Measurements from ENCODE around the gene VAPB.

The VAPB gene

DNA sequence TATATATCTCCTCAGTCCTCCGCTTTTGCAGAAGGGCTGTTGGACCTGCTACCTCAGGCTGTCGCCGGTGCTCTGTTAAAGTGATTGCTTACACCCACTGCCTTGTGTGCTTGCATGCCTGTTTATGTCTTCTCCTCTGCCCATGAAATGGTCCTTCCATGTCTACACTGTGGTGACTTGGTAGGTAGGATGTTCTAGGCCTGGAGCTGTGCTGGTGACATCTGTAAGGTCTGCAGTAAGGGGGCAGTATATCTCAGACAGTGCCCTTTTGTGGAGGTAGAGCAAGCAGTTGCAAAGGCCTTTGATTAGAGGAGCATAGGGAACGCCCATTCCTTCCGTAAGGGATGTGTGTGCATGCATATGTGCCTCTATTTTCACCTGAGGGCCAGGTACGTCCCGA lies 40.3 kb downstream of the VAPB start:
- no peak for ATAC-seq
- no peak for TF ChIP-seq OSR1 (CRISPR knock-in tag; IDR thresholded peaks at IDR 0.05)
- TF ChIP-seq TCF4 (CRISPR knock-in tag; IDR thresholded peaks at IDR 0.05; ENCODE audit: borderline replicate concordance), result no peak
- TF ChIP-seq ZC3H10 (CRISPR knock-in tag; IDR thresholded peaks at IDR 0.05), result no peak
- no peak for TF ChIP-seq SNAI2 (CRISPR knock-in tag; IDR thresholded peaks at IDR 0.05)
- TF ChIP-seq, protein P1, sequence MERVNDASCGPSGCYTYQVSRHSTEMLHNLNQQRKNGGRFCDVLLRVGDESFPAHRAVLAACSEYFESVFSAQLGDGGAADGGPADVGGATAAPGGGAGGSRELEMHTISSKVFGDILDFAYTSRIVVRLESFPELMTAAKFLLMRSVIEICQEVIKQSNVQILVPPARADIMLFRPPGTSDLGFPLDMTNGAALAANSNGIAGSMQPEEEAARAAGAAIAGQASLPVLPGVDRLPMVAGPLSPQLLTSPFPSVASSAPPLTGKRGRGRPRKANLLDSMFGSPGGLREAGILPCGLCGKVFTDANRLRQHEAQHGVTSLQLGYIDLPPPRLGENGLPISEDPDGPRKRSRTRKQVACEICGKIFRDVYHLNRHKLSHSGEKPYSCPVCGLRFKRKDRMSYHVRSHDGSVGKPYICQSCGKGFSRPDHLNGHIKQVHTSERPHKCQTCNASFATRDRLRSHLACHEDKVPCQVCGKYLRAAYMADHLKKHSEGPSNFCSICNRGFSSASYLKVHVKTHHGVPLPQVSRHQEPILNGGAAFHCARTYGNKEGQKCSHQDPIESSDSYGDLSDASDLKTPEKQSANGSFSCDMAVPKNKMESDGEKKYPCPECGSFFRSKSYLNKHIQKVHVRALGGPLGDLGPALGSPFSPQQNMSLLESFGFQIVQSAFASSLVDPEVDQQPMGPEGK (CRISPR knock-in tag; IDR thresholded peaks at IDR 0.05; ENCODE audit: borderline replicate concordance), result no peak
- TF ChIP-seq CSDC2 (CRISPR knock-in tag; IDR thresholded peaks at IDR 0.05), result no peak
- no peak for TF ChIP-seq PPARA (CRISPR knock-in tag; IDR thresholded peaks at IDR 0.05; ENCODE audit: borderline replicate concordance)
- no peak for TF ChIP-seq ZNF565 (CRISPR knock-in tag; conservative IDR thresholded peaks at IDR 0.05; ENCODE audit: low read depth)
- no peak for TF ChIP-seq ZFP30 (CRISPR knock-in tag; IDR thresholded peaks at IDR 0.05)
- no peak for TF ChIP-seq RARB (CRISPR knock-in tag; IDR thresholded peaks at IDR 0.05)
- TF ChIP-seq BACH2 (CRISPR knock-in tag; IDR thresholded peaks at IDR 0.05; ENCODE audit: borderline replicate concordance), result no peak
- TF ChIP-seq, protein P2, sequence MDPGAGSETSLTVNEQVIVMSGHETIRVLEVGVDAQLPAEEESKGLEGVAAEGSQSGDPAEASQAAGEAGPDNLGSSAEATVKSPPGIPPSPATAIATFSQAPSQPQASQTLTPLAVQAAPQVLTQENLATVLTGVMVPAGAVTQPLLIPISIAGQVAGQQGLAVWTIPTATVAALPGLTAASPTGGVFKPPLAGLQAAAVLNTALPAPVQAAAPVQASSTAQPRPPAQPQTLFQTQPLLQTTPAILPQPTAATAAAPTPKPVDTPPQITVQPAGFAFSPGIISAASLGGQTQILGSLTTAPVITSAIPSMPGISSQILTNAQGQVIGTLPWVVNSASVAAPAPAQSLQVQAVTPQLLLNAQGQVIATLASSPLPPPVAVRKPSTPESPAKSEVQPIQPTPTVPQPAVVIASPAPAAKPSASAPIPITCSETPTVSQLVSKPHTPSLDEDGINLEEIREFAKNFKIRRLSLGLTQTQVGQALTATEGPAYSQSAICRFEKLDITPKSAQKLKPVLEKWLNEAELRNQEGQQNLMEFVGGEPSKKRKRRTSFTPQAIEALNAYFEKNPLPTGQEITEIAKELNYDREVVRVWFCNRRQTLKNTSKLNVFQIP (CRISPR knock-in tag; IDR thresholded peaks at IDR 0.05; ENCODE audit: borderline replicate concordance, low read depth), result no peak
- TF ChIP-seq ARNTL (CRISPR knock-in tag; IDR thresholded peaks at IDR 0.05; ENCODE audit: borderline replicate concordance, low read depth), result no peak

DNA sequence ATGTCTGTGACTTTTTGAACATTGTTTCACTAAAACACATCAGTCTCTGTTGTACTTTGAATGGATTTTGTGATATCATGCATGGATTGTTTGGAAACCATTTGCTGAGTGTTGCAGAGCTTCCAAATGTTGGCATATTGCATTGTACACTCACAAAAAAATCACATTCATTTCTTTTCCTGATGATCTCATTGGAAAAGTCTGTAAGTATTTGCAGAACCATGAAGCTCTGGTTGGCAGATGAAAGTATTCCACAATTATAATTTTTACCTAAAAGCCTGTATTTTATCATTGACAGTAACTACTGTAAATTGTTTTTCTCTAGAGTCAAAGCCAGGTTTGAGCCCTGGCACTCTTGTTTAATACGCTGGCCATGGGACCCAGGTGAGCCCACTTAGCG lies 42.1 kb downstream of the VAPB start:
- TF ChIP-seq CSDC2 (CRISPR knock-in tag; IDR thresholded peaks at IDR 0.05), result no peak
- TF ChIP-seq, protein P2 (CRISPR knock-in tag; IDR thresholded peaks at IDR 0.05; ENCODE audit: borderline replicate concordance, low read depth), result no peak
- peak; percentile 55 for TF ChIP-seq ISL1 (CRISPR knock-in tag; IDR thresholded peaks at IDR 0.05)
- ATAC-seq, result peak; percentile 39

DNA sequence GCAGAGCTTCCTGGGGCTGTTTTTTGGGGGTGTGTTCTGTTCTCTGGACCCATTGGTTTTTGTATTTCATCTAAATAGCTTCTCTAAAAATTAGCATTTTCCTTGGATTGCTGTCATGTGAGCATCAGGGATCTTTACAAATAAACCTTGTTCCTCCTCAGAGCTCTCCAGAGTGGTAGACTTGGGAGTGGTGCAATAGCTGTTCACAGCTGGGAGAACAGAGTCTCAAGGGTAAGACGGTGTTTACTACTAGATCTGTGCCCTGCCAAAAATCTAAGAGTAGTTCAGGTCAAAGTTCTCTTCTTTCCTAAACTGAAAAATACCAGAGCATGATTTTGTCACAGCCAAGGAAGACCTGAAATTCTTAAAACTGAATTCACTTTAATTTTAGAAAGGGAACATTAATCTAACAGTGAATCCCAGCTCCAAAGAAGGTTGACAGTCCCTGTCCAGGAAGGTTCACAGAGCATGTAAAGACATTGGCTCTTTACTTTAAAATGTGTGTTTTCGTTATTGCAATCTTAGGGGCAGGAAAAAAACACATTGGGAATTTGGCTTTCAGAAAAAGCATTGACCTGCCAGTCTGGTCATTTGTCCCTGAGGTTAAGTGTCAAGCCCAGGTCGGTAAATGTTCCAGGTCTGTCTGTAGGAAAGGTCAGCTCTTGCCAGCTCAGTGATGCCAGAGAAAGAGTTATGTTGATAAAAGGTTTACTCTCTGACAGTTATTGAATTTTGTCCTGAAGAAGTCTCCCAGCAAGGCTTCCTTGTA lies 43.3 kb downstream of the VAPB start:
- TF ChIP-seq BACH2 (CRISPR knock-in tag; IDR thresholded peaks at IDR 0.05; ENCODE audit: borderline replicate concordance), result no peak
- TF ChIP-seq GLIS3 (CRISPR knock-in tag; IDR thresholded peaks at IDR 0.05), result no peak
- TF ChIP-seq, protein P3, sequence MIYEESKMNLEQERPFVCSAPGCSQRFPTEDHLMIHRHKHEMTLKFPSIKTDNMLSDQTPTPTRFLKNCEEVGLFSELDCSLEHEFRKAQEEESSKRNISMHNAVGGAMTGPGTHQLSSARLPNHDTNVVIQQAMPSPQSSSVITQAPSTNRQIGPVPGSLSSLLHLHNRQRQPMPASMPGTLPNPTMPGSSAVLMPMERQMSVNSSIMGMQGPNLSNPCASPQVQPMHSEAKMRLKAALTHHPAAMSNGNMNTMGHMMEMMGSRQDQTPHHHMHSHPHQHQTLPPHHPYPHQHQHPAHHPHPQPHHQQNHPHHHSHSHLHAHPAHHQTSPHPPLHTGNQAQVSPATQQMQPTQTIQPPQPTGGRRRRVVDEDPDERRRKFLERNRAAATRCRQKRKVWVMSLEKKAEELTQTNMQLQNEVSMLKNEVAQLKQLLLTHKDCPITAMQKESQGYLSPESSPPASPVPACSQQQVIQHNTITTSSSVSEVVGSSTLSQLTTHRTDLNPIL (CRISPR knock-in tag; IDR thresholded peaks at IDR 0.05; ENCODE audit: low read depth), result no peak
- TF ChIP-seq, protein P4, sequence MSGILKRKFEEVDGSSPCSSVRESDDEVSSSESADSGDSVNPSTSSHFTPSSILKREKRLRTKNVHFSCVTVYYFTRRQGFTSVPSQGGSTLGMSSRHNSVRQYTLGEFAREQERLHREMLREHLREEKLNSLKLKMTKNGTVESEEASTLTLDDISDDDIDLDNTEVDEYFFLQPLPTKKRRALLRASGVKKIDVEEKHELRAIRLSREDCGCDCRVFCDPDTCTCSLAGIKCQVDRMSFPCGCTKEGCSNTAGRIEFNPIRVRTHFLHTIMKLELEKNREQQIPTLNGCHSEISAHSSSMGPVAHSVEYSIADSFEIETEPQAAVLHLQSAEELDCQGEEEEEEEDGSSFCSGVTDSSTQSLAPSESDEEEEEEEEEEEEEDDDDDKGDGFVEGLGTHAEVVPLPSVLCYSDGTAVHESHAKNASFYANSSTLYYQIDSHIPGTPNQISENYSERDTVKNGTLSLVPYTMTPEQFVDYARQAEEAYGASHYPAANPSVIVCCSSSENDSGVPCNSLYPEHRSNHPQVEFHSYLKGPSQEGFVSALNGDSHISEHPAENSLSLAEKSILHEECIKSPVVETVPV (CRISPR knock-in tag; IDR thresholded peaks at IDR 0.05), result no peak
- no peak for TF ChIP-seq ZNF70 (CRISPR knock-in tag; IDR thresholded peaks at IDR 0.05)
- TF ChIP-seq ZNF565 (CRISPR knock-in tag; conservative IDR thresholded peaks at IDR 0.05; ENCODE audit: low read depth), result no peak
- no peak for TF ChIP-seq TCF4 (CRISPR knock-in tag; IDR thresholded peaks at IDR 0.05; ENCODE audit: borderline replicate concordance)
- no peak for TF ChIP-seq ZNF8 (CRISPR knock-in tag; IDR thresholded peaks at IDR 0.05)
- TF ChIP-seq RARB (CRISPR knock-in tag; IDR thresholded peaks at IDR 0.05), result no peak
- TF ChIP-seq ARNTL (CRISPR knock-in tag; IDR thresholded peaks at IDR 0.05; ENCODE audit: borderline replicate concordance, low read depth), result no peak
- ATAC-seq, result no peak
